AG09319 (cell line): ENCODE results near the gene SYNDIG1L.

Experiments used
- DNase-seq: peaks from one replicate; pipeline ENCODE4 v3.0.0-alpha.2; 2010; ENCODE audit warnings: low read depth; ENCODE audit errors: extremely low read depth
- CTCF ChIP-seq: IDR thresholded peaks from 2 replicates; pipeline ENCODE4 v1.5.1; 2011; ENCODE audit warnings: low read depth, mild to moderate bottlenecking, inconsistent platforms, low read length, moderate library complexity

SYNDIG1L gene

DNA sequence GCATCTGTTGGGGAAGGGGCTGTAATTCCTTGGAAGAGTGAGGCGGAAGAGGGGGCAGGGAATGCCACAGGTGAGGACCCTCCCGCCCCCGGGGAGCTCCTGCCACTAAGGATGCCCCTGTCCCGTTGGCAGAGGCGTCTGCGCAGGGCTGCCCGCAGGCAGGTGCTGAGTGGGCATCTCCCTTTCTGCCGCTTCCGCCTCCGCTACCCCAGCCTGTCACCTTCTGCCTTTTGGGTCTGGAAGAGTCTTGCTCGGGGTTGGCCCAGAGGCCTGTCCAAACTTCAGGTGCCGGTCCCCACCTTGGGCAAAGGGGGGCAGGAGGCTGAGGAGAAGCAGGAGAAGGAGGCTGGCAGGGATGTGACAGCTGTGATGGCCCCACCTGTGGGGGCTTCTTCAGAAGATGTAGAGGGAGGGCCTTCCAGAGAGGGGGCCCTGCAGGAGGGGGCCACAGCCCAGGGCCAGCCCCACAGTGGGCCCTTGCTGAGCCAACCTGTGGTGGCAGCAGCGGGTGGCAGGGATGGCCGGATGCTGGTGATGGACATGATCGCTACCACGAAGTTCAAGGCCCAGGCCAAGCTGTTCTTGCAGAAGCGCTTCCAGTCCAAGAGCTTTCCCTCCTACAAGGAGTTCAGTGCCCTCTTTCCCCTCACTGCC, 67.7 kb downstream of the SYNDIG1L start:
- no peak for DNase-seq
- TF ChIP-seq CTCF = no peak

DNA sequence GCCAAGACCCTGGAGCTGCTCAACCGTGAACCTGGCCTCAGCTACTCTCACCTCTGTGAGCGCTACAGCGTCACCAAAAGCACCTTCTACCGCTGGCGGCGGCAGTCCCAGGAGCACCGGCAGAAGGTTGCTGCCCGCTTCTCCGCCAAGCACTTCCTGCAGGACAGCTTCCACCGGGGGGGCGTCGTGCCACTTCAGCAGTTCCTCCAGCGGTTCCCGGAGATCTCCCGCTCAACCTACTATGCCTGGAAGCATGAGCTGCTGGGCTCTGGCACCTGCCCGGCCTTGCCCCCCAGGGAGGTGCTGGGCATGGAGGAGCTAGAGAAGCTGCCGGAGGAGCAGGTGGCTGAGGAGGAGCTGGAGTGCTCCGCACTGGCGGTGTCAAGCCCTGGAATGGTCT, 68.4 kb downstream of the SYNDIG1L start:
- DNase-seq = no peak
- no peak for TF ChIP-seq CTCF

GRCh38 chr14:74356892-74357575, 69.0 kb downstream of the SYNDIG1L start:
- DNase-seq = no peak
- TF ChIP-seq CTCF = no peak
